Activated CD4-positive, alpha-beta memory T cell treated with anti-CD3 and anti-CD28 coated beads, Interleukin-2, amount 10 ng/mL, durations not matched to agents 7 days and 5 days (primary cell): ENCODE data around the gene PRPF31. TPM values are rescaled to one million over a fixed set of nuclear protein-coding genes. Genes with fewer than 3 reads are reported as not detected.
A peak's percentile ranks its signal among the peaks of the same experiment; 100 is the strongest.
"Not testable (repeated sequence)": the region's sequence is repeated elsewhere in the genome, so short reads cannot be mapped to it uniquely, and the experiment has no call there.

Source experiments
- CTCF ChIA-PET: fragments of 350-600 bp; sonication (Branson Sonifier 250); formaldehyde crosslinking; loops from one replicate; lab custom pipeline; 2021; ENCODE audit warnings: antibody characterized with exemption, inconsistent platforms; lab: Charles Lee
- POLR2A ChIA-PET: fragments of 350-600 bp; sonication (Branson Sonifier 250); formaldehyde crosslinking; loops from one replicate; lab custom pipeline; 2021; ENCODE audit warnings: antibody characterized with exemption; lab: Charles Lee
- DNase-seq: peaks from one replicate; pipeline ENCODE4 v3.0.0-alpha.2; 2020
- H3K27ac Mint-ChIP-seq: one replicate; pipeline ENCODE4 v1.8.0; 2021; ENCODE audit warnings: mild to moderate bottlenecking, mixed read lengths
- H3K27me3 Mint-ChIP-seq: one replicate; pipeline ENCODE4 v1.8.0; 2021; ENCODE audit warnings: mixed read lengths
- H3K36me3 Mint-ChIP-seq: one replicate; pipeline ENCODE4 v1.8.0; 2021; ENCODE audit warnings: low read depth, mixed read lengths
- H3K4me1 Mint-ChIP-seq: one replicate; pipeline ENCODE4 v1.8.0; 2021; ENCODE audit warnings: mixed read lengths
- H3K4me3 Mint-ChIP-seq: one replicate; pipeline ENCODE4 v1.8.0; 2021; ENCODE audit warnings: mild to moderate bottlenecking, mixed read lengths
- H3K9me3 Mint-ChIP-seq: one replicate; pipeline ENCODE4 v1.8.0; 2021; ENCODE audit warnings: mixed read lengths
- total RNA-seq, 2 experiments: library from RNA; stranded (reverse); gene quantifications; one replicate each; pipeline ENCODE4 v1.2.3, GENCODE V29; 2021

The PRPF31 gene, protein sequence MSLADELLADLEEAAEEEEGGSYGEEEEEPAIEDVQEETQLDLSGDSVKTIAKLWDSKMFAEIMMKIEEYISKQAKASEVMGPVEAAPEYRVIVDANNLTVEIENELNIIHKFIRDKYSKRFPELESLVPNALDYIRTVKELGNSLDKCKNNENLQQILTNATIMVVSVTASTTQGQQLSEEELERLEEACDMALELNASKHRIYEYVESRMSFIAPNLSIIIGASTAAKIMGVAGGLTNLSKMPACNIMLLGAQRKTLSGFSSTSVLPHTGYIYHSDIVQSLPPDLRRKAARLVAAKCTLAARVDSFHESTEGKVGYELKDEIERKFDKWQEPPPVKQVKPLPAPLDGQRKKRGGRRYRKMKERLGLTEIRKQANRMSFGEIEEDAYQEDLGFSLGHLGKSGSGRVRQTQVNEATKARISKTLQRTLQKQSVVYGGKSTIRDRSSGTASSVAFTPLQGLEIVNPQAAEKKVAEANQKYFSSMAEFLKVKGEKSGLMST
- total RNA-seq, result 10 to 100 TPM; 53.5 to 55.0 TPM

DNA sequence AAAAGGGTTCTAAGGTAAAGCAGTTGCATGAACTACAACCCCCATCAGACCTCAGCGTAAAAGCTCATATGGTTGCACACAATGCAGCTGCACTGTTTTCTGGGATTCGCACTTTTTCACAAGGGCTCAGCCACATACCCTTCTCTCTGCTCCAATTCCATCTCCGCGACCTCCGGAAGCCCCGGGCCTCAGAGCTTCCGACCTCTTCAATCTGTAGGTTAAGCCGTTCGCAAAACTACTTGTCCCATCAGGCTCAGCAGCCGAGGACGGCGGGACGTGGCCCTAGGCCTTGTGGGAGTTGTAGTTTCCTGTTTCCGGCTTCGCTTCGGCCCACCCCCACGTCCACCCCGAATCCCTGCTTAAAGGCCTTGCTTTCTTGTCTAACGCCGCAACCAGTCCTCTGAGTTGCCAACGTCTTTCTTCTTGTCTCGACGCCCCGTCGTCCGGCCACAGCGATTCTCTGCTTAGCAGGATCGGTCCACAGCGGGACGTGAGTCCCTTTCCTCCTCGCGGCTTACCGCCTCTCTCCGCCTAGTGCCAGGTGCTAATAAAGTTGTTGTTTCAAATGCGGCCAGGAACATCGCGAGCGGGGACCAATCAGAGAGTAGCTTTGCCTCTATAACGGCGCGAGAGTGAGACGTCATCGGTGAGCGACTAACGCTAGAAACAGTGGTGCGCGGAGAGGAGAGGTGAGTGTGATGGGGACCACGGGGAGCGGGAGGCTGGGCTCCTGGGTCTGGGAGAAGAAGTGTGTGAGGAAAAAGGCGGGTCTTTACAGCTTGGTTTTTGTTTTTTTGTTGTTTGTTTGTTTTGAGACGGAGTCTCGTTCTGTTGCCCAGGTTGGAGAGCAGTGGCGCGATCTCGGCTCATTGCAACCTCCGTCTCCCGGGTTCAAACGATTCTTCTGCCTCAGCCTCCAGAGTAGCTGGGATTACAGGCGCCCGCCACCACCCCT lies at the start of gene PRPF31, which contains the start of gene TFPT:
Gene PRPF31 (plus strand): TSS at position 646 of the 955 bp plus-strand sequence. CDS start 2,525 bp downstream, outside the sequence.
Gene TFPT (minus strand): TSS at position 549 of the 955 bp plus-strand sequence. CDS start 388 bp downstream, at position 161.
- H3K27ac Mint-ChIP-seq, result peak within 1 kb of the TSS; percentile 74
- no peaks in the 10 kb centered on the region for H3K27me3 Mint-ChIP-seq
- H3K4me3 Mint-ChIP-seq, result peak within 1 kb of the TSS; percentile 86
- ChIA-PET CTCF (interaction anchor here (1.0 to 2.8 kb wide), 6 partner anchors 13 to 273 kb away, joined by 3 to 16 read pairs (median 4); partner anchors contain the start of genes CNOT3, MBOAT7 and NDUFA3), POLR2A (interaction anchor here (0.6 to 5.2 kb wide), 20 partner anchors 9 to 333 kb away, joined by 3 to 52 read pairs (median 4); partner anchors contain the start of genes CNOT3, LENG8, MBOAT7 and NDUFA3)
- peak; percentile 97 for DNase-seq
- no peaks in the 10 kb centered on the region for H3K9me3 Mint-ChIP-seq
- peaks cover 35% of the 10 kb centered on the region for H3K36me3 Mint-ChIP-seq
- H3K4me1 Mint-ChIP-seq, result peaks cover 35% of the 10 kb centered on the region

- Mint-ChIP-seq H3K4me1 (no peaks in the 10 kb centered on the region), H3K4me3 (no peak overlapping the region), H3K27me3 (peaks cover 4% of the 10 kb centered on the region), H3K27ac (no peak overlapping the region), H3K9me3 (no peaks in the 10 kb centered on the region), H3K36me3 (no peaks in the 10 kb centered on the region)
- ChIA-PET CTCF (interaction anchor here (0.9 kb wide), 1 partner anchor 9 kb away, joined by 3 read pairs; no protein-coding TSS in a partner anchor), POLR2A (no interaction called here)
- no peak for DNase-seq
These were observed 46.1 kb upstream of the PRPF31 start for GRCh38 chr19:54069470-54069869.

GRCh38 chr19:54073829-54074228 lies 41.7 kb upstream of the PRPF31 start:
- H3K4me1 Mint-ChIP-seq, result no peaks in the 10 kb centered on the region
- CTCF ChIA-PET, result no interaction called here
- H3K9me3 Mint-ChIP-seq, result no peaks in the 10 kb centered on the region
- no peak overlapping the region for H3K4me3 Mint-ChIP-seq
- POLR2A ChIA-PET, result no interaction called here
- H3K36me3 Mint-ChIP-seq, result no peaks in the 10 kb centered on the region
- H3K27ac Mint-ChIP-seq, result no peak overlapping the region
- no peaks in the 10 kb centered on the region for H3K27me3 Mint-ChIP-seq
- no peak for DNase-seq

DNA sequence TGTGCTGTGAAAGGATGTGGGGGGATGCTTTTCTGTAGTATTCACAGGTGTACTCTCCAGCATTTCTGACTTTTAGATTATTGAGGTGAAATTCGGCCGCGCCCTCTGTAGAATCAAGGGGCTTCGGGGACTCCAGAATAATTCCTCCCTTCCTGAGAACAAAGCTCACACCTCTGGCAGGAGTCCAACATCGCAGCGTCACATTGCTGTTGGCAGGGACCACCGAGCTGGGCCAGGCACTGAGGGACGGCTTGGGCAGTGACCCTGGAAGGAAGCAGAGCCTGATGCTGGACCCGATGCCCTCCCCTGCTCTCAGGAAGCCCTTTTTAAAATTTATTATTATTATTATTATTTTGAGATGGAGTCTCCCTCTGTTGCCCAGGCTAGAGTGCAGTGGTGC lies 40.7 kb upstream of the PRPF31 start:
- H3K27me3 Mint-ChIP-seq, result no peaks in the 10 kb centered on the region
- H3K36me3 Mint-ChIP-seq, result no peaks in the 10 kb centered on the region
- no peak overlapping the region for H3K4me3 Mint-ChIP-seq
- CTCF ChIA-PET, result no interaction called here
- POLR2A ChIA-PET, result no interaction called here
- no peak for DNase-seq
- no peaks in the 10 kb centered on the region for H3K4me1 Mint-ChIP-seq
- no peaks in the 10 kb centered on the region for H3K9me3 Mint-ChIP-seq
- H3K27ac Mint-ChIP-seq, result no peak overlapping the region

DNA sequence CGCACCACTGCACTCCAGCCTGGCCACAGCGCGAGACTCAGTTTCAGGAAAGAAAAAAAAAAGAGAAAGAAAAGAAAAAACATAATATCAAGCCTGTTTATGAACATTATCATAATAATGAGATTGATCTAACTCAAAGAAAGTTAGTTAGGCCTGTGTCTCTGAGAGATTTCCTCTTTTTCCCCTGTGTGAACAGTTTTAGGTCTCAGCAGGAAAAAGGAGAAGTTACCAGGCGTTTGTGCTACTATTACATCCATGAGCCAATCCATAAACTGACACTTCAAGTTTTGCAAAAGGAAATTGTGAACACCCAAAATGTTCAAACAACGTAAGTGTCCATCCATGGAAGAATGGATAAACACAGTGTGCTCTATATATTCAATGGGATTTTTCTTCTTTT lies 38.2 kb upstream of the PRPF31 start:
- Mint-ChIP-seq H3K27me3 (no peaks in the 10 kb centered on the region), H3K27ac (no peak overlapping the region), H3K4me3 (no peak overlapping the region), H3K36me3 (no peaks in the 10 kb centered on the region), H3K4me1 (no peaks in the 10 kb centered on the region), H3K9me3 (peaks cover 3% of the 10 kb centered on the region)
- CTCF ChIA-PET, result no interaction called here
- POLR2A ChIA-PET, result no interaction called here
- DNase-seq, result no peak

DNA sequence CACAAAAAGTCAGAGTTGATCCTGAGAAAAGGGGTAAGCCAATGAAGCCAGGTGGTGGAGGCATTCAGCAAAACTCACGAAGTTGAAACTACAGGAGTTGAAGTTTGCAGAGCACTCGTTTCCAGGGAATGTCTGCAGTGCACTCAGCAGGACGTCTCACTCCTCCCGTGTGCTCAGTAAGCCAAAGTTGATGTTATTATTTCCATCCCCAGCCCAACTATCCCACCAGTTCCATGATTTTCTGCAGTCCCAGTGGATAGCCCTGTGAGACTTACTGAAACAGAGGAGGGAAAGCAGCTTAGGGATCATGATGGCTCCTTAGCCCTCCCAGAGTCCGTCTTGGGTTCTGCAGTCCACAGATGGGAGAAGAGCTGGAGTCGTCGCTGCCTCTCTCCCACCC lies 34.5 kb upstream of the PRPF31 start, which contains the start of gene TARM1:
Gene TARM1 (minus strand): TSS at position 334 of the 400 bp plus-strand sequence. CDS start 25 bp downstream, at position 309.
- Mint-ChIP-seq H3K4me3 (no peak within 1 kb of the TSS), H3K36me3 (no peaks in the 10 kb centered on the region), H3K4me1 (no peaks in the 10 kb centered on the region), H3K27me3 (no peaks in the 10 kb centered on the region), H3K9me3 (peaks cover 7% of the 10 kb centered on the region), H3K27ac (no peak within 1 kb of the TSS)
- ChIA-PET CTCF (no interaction called here), POLR2A (no interaction called here)
- DNase-seq, result no peak

DNA sequence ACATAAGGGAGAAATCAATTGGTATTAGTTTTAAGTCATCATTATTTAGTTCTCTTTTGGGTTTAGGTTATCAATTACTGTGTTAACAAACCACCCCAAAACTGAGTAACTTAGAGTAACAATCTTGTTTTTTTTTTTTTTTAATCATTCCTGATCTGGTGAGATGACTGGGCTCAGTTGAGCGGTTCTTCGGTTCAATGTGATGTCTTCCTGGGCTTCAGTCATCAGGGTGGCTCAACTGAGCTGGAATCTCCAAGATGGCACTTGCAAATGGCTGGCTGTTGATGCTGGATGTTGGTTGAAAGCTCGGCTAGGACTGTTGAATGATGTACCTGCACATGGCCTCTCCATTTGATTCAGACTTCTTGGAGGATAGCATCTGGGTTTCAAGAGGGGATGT lies 31.1 kb upstream of the PRPF31 start:
- Mint-ChIP-seq H3K27me3 (no peaks in the 10 kb centered on the region), H3K27ac (no peak overlapping the region), H3K4me1 (no peaks in the 10 kb centered on the region), H3K4me3 (no peak overlapping the region), H3K36me3 (no peaks in the 10 kb centered on the region), H3K9me3 (peaks cover 7% of the 10 kb centered on the region)
- DNase-seq, result no peak
- CTCF ChIA-PET, result no interaction called here
- POLR2A ChIA-PET, result no interaction called here

DNA sequence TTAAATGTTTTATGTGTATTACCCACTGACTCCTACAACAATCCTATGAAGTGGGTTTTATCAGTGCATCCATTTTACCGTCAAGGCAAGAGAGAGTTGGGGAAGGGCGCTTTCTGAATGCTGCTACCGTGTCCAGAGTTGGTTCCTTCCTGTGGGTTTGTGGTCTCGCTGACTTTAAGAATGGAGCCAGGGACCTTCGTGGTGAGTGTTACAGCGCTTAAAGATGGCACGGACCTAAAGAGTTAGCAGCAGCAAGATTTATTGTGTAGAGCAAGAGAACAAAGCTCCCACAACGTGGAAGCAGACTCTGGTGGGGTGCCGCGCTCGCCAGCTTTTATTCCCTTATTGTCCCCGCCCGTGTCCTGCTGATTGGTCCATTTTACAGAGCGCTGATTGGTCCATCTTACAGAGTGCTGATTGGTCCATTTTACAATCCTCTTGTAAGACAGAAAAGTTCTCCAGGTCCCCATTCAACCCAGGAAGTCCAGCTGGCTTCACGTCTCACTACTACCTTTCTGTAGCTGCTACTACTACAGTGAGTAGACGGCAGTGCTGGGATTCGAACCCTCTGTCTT lies 21.0 kb upstream of the PRPF31 start:
- POLR2A ChIA-PET, result interaction anchor here (1.5 to 2.3 kb wide), 2 partner anchors 20 to 43 kb away, joined by 4 to 6 read pairs; partner anchors contain the start of genes CNOT3 and TFPT
- Mint-ChIP-seq H3K27ac (no peak overlapping the region), H3K4me3 (no peak overlapping the region), H3K27me3 (peaks cover 15% of the 10 kb centered on the region), H3K9me3 (peaks cover 4% of the 10 kb centered on the region), H3K4me1 (peaks cover 15% of the 10 kb centered on the region), H3K36me3 (peaks cover 3% of the 10 kb centered on the region)
- no peak for DNase-seq
- CTCF ChIA-PET, result interaction anchor here (1.3 kb wide), 1 partner anchor 9 kb away, joined by 6 read pairs; no protein-coding TSS in a partner anchor

DNA sequence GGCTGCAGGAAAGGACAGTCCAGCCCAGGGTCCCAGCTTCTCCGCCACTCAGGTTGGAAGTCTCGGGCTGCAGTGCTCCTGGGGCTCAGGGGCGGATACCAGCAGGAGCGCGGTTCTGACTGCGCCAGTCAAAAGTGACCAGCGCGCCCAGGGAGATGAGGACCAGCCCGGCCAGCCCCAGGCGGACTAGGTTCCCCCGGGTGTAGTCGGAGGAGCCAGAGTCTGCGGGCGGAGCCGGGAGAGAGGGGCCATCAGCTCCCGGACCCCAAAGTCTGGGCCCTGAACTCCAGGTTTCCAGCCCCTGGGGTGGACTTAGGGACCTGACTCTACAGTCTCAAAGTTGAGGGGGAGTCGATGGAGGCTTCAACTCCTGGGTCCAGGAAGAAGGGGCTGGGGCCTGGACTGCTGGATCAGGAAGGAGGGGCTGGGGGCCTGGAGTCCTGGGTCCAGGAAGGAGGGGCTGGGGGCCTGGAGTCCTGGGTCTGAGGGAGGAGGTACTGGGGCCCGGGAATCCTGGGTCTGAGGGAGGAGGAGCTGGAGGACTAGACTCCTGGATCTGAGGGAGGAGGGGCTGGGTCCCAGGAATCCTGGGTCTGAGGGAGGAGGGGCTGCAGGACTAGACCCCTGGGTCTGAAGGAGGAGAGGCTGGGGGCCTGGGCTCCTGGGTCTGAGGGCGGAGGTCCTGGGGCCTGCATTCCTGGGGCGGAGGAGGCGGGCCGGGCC lies 20.3 kb upstream of the PRPF31 start:
- Mint-ChIP-seq H3K4me1 (peaks cover 15% of the 10 kb centered on the region), H3K27ac (no peak overlapping the region), H3K4me3 (no peak overlapping the region), H3K9me3 (peaks cover 4% of the 10 kb centered on the region), H3K27me3 (peaks cover 15% of the 10 kb centered on the region), H3K36me3 (peaks cover 3% of the 10 kb centered on the region)
- CTCF ChIA-PET, result interaction anchor here (0.6 to 1.5 kb wide), 3 partner anchors 9 to 72 kb away, joined by 3 to 6 read pairs (median 4); partner anchors contain the start of genes PRPF31 and TFPT
- POLR2A ChIA-PET, result interaction anchor here (1.5 to 2.3 kb wide), 3 partner anchors 20 to 42 kb away, joined by 4 to 11 read pairs (median 6); partner anchors contain the start of genes CNOT3, PRPF31 and TFPT
- DNase-seq, result no peak

DNA sequence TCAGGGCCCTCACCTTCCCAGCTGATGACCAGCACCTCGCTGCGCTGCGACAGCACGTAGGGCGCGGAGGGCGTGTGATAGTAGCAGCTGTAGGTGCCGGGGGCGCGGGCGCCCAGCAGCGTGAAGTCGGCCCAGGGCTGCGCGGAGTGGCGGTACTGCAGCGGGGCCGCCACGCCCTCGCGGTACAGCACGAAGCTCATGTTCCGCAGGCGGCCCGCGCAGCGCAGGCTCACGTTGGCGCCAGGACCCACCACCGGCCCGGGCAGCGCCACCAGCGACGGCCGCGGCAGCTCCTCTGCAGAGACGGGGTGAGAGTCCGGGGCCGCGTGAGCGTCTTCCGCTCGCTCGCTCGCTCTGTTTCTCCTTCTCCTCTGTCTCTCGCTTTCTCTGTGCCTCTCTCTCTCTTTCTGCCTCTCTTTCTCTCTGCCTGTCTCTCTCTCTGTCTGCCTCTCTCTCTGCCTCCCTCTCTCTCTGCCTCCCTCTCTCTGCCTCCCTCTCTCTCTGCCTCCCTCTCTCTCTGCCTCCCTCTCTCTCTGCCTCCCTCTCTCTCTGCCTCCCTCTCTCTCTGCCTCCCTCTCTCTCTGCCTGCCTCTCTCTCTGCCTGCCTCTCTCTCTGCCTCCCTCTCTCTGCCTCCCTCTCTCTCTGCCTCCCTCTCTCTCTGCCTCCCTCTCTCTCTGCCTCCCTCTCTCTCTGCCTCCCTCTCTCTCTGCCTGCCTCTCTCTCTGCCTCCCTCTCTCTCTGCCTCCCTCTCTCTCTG lies 19.5 kb upstream of the PRPF31 start:
- not testable (repeated sequence) for H3K36me3 Mint-ChIP-seq, H3K9me3 Mint-ChIP-seq, H3K27ac Mint-ChIP-seq
- ChIA-PET CTCF (interaction anchor here (0.6 to 1.5 kb wide), 4 partner anchors 8 to 72 kb away, joined by 3 to 6 read pairs (median 4); partner anchors contain the start of genes PRPF31 and TFPT), POLR2A (interaction anchor here (0.7 to 2.3 kb wide), 3 partner anchors 17 to 41 kb away, joined by 3 to 11 read pairs (median 6); partner anchors contain the start of genes CNOT3, PRPF31 and TFPT)
- peak; percentile 54 for DNase-seq
- Mint-ChIP-seq H3K4me3 (peak overlapping the region; percentile 67), H3K27me3 (peaks cover 15% of the 10 kb centered on the region), H3K4me1 (peaks cover 15% of the 10 kb centered on the region)
